ENCODE data around the gene HSPA9.
"Not testable (repeated sequence)": the region's sequence is repeated elsewhere in the genome, so short reads cannot be mapped to it uniquely, and the experiment has no call there.

Gene HSPA9

GRCh38 chr5:138528744-138529469 is 46.3 kb downstream of the HSPA9 start:
- DNase-seq = no peak

GRCh38 chr5:138528208-138528607 is 47.0 kb downstream of the HSPA9 start:
- no peak for DNase-seq

GRCh38 chr5:138527170-138527569 is 48.0 kb downstream of the HSPA9 start:
- no peak for DNase-seq

- DNase-seq = no peak
Observed at GRCh38 chr5:138523406-138523805, 51.8 kb downstream of the HSPA9 start.

DNA sequence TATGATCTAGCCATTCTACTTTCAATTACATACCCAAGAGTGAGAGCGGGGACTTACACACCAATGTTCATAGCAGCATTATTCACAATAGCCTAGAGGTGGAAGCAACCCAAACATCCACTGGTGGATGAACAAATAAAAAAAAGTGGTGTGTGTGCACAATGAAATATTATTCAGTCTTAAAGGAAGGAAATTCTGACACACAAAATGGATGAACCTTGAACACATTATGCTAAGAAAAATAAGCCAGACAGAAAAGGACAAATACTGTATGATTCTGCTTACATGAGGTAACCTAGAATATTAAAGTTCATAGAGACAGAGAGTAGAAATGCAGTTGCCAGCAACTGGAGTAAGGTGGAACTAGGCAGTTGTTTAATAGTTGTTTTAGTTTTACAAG is 54.2 kb downstream of the HSPA9 start:
- no peak for DNase-seq

GRCh38 chr5:138517437-138517836 is 57.8 kb downstream of the HSPA9 start:
- no peak for DNase-seq

DNA sequence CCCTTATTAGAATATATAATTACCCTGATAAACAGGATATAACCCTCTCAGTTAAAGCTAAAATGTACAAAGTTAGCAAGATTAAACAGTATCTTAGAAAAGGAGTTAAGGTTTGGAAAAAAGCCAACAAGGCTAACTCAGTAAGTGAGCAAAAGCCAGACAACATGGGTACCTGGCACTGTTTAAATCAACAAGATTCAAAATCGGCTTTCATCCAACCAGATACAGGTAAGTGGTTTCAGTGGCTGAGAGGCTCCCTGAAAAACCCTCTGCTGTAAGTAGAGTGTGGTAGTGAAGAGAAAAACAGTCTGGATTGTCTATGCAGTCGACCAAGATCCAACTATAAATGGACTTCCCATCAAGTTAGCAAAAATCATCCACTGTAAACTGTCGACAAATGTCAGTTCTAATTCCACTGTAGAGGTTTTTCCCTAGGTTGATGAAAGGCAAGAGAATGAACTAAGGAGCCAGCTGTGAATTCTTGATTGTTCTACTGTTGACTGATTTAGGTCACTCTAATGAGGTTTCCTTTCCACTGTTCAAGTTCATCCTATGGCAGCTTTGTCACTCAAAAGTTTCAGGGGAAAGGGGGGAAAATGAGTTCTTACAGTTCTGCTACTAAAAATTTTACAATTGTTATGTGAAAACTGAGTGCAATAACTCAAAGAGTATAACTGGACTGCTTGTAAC is 59.5 kb downstream of the HSPA9 start:
- no peak for DNase-seq

DNA sequence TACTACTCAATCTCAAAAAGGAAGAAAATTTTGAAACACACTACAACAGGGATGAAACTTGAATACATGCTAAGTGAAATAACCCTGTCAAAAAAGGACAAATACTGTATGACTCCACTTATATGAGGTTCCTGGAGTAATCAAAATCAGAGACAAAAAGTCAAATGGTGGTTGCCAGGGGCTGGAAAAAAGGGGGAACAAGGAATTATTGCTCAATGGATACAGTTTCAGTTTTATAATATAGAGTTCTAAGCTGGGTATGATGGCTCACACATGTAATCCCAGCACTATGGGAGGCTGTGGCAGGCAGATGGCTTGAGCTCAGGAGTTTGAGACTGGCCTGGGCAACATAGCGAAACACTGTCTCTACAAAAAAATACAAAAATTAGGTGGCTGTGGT is 61.2 kb downstream of the HSPA9 start:
- no peak for DNase-seq

DNA sequence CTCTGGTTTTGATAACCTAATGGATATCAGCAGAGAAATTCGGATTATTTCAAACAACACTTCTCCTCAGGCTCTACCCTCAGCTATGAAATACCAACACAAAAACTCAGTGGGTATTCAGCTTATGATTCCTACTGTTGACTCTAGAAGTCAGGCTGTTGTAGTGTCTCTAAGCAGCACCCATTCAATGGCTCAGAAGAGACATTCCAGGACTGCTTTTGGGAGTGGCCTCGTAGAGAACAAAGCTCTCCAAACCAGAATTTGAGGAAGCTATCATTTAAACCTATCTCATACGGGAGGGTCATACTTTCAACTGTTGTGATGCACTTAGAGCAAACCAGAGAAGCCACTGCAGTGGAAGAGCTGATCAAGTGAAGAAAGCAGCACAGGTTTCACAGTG is 66.2 kb downstream of the HSPA9 start:
- DNase-seq = no peak

- DNase-seq = not testable (repeated sequence)
Observed at GRCh38 chr5:138507485-138507884, 67.7 kb downstream of the HSPA9 start.

DNA sequence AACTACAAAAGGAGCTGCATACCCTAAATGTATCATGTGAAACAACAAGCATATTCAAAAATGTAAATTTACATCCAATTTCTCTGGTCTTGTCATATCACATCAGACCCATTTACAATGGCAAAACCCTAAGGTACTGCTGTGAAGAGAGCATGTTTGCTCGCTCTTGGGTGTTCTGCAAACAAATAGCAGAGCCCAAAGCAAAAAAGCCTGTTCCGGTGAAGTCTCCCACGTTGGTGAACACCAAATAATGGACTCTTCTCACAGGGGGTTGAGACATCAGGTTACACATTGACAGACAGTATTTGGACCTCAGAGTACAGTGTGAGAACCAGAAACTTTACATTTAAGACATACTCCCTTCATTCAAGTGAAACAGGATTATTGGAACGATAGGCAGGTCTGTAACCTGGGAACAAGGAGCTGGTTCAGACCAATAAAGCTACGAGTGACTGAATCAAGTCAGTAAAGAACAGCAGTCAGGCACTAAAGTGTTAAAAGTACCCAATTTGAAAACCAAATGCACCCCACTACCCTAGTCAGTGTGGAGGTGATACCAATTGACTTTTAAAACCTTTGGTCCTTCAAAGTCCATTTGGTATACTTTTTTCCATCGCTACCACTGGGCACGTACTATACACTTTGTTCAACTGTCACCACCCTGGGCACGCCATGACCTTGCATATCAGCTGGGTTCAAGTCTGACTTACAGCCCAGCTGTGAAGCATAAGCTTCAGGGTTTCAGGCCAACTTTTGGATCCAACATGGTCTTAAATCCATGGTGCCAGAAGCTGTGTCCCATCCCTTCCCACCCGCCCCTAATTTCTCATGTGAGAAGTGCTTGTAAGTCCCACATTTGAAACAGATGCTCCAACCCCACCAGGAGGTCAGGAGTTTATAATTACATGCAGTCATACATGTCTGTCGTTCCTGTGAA is 68.6 kb downstream of the HSPA9 start:
- no peak for DNase-seq

DNA sequence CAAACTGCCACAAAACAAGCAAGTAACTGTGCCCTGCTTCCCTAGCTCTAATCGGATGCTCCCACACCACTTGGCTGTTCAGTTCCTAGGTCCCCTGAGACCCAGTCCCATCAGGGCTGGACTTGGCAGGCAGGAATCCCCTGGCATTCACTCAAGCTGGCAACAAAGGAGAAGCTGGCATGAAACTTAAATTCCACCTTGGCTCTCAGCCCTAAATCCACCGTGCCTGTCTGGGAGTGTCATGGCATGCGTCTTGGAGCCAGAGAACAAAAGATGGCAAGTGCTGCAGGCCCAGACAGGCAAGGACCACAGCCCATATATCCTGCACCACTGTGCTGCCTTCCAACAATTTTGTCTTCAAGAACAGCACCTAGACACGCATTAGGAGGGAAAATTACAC is 70.4 kb downstream of the HSPA9 start:
- DNase-seq = no peak

All from SHP77 treated with DMSO at 0.1 percent for 48 hours (cell line).